GM21786 (cell line): Measurements from ENCODE around the gene DHRS12.

Source experiments
- ATAC-seq: cut with Tn5 transposase; IDR thresholded peaks from one replicate; pipeline ENCODE4 v1.9.1; 2021; ENCODE audit not compliant: unreplicated experiment

The DHRS12 gene

DNA sequence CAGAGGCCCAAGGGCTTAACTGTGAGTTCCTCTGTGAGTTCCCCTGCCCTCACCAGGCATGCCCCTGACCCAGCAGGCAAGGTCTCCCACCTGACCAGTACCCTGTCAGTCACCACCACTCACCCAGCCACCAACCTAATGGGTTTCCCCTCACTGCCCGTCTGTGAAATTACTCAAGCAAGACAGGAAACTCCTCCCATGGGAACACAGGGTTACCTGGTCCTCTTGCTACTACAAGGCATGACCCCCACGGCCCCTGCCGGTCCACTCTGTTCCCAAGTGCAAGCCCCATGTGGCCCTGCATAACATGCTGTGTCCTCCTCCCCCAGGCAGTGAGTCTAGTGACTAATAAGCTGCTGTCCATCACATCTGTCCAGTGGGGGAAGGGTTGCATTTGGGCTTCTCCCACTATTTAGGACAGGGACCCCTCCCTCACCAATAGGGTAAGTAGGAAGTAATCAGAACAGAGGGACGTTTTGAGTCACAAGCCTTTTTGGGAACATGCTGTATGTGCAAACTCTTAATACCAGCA lies 8.0 kb upstream of the DHRS12 start:
- ATAC-seq: peak; percentile 45

GRCh38 chr13:51811046-51811445 lies 7.1 kb upstream of the DHRS12 start:
- no peak for ATAC-seq

- no peak for ATAC-seq
Measured at GRCh38 chr13:51808811-51809210, 4.8 kb upstream of the DHRS12 start.

- ATAC-seq: no peak
Measured at GRCh38 chr13:51807041-51807440, 3.1 kb upstream of the DHRS12 start.

DNA sequence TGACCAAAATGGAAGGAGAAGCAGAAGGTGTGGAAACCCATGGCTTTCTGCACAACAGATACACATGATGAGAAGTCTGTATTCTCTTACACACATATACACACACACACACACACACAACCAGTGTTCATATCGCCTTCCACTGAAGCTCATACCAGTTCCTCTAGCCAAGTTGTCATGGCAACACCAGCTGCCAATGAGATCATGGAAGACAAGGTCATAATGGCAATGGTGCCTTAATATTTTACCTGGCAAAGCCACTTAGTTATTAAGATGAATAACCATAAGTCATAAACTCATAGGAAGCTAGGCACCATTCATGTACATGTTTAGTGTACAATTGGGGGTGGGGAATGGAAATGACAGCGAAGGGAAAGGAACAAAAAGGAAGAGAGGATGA lies 2.6 kb upstream of the DHRS12 start:
- no peak for ATAC-seq

DNA sequence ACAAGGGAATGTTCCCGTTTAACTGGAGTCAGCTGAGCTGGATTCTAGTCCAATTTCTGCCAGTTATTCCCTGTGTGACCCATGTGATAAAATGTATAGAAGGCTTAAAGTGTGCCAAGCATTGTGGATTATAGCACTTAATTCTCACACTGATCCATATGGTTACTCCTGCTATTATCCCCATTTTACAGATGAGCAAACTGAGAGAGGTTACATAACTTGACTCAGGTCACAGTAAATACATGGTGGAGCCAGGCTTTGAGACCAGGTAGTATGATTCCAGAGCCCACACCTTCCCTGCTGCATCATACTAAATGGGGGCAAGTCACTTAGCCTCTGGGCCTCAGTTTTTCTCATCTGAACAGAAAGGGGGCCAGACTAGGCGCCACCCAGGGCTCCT lies 2.0 kb upstream of the DHRS12 start:
- ATAC-seq: no peak

DNA sequence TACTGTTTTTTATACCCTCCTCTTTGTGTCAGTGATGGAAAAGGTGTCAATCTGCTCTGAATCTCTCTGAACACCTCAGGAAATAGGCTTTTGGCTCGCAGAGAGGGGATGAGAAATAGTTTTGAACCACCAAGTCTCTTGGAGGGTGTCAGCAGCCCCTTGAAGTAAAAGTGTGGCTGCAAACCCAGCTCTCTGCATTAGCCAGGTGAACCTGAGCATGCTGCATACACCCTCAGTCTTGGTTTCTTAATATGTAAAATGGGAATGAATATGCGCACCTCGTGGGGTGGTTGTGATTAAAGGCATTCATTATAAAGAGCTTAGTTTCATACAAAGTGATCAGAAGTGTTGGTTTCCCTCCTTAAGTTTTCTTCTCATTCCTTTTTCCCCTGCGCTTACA lies 1.4 kb upstream of the DHRS12 start:
- no peak for ATAC-seq

GRCh38 chr13:51804295-51805172 lies 571 bp upstream of the DHRS12 start:
- no peak for ATAC-seq

- no peak for ATAC-seq
Measured at GRCh38 chr13:51802631-51803418, 1.1 kb downstream of the DHRS12 start.

- ATAC-seq: no peak
Measured at GRCh38 chr13:51801631-51802099, 2.3 kb downstream of the DHRS12 start.

DNA sequence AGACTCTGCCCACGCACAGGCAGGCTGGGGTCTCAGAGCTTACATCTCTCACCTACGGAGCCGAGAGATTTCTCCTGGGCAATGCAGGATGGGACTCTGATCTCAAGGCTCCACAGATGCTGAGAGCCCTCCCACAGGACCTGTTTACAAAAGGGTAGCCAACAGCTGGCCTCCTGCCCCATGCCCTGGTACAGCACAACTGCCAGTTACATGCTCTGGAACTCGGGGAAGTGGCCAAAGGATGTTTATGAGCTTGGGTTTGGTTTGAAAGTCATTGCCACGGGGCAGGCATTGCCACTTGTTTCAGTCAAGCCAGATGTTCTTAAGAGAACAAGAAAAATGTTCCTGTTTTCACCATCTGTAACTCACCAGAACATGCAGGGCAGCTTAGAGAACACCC lies 3.5 kb downstream of the DHRS12 start:
- no peak for ATAC-seq

DNA sequence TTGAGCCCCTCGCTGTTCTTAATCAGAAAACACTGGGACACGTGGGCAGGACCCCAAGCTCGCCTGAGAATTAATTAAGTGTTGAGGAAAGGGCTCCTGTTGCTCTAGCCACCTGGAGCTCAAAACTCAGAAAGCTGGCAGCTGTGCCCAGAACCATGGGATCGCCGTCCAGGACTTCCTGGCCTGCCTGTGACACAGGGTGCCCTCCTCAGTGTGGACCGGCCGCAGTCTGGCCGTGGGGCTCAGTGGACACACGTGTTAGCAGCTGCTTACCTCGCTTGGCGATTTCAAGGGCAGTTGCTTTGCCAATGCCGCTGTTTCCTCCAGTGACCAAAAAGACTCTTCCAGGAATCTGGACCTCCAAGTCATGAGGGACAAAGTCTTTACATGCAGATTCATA lies 4.7 kb downstream of the DHRS12 start:
- no peak for ATAC-seq

DNA sequence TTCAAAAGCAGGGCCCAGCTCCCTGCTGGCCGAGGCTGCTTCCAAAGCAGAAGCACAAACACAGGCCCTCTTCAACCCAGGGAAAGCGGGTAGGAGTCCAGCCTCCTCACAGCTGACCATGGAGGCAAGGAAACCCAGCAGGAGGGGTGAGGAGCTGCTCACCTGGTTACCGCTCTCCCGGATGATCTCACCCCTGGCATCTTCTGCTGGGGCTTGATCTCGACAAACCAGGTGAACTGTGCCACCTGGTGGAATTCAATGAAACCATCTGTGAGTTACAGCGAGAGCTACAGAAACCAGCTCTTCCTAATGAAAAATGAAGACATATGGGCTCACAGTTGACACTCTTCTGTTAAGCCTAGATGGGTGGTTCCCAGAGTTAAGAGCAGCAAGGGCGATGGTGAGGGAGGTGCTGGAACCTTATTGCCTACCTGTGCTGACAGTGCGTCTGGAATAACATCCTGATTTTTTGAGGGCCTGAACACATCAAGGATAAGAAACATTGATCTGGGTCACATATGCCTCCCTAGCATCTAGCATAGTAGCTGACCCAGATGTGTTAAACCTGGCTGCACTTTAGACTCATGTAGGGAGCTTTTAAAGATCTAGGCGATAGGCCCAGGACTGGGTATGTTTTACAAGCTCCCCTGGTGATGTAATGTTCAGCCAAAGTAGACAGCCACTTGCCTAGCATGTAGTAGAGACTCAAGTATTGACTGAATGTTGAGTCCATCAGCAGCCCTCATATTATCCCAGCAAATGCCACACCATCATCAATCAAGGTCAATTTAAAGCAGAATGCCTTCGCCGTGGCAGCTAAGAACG lies 6.1 kb downstream of the DHRS12 start:
- peak; percentile 37 for ATAC-seq

GRCh38 chr13:51796546-51796945 lies 7.4 kb downstream of the DHRS12 start:
- no peak for ATAC-seq

GRCh38 chr13:51795419-51795818 lies 8.5 kb downstream of the DHRS12 start:
- ATAC-seq: no peak

DNA sequence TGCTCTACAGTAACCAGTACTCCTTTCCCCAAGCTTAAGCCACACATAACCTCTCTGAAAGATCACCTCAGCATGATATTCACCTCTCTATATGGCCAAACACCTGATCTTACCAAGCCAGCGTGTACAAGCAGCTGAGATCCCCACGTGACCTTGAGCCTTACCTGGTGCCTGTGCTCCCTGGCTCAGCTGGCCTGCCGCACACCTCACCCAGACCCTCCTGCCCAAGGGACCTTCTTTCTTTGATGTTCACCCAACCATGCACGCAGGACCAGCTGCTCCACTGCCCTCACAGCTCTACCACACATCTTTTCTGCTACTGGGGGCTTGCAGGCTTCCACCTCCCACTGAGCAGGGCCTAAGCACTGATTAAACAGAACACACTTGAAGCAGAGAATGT lies 9.0 kb downstream of the DHRS12 start:
- ATAC-seq: no peak

DNA sequence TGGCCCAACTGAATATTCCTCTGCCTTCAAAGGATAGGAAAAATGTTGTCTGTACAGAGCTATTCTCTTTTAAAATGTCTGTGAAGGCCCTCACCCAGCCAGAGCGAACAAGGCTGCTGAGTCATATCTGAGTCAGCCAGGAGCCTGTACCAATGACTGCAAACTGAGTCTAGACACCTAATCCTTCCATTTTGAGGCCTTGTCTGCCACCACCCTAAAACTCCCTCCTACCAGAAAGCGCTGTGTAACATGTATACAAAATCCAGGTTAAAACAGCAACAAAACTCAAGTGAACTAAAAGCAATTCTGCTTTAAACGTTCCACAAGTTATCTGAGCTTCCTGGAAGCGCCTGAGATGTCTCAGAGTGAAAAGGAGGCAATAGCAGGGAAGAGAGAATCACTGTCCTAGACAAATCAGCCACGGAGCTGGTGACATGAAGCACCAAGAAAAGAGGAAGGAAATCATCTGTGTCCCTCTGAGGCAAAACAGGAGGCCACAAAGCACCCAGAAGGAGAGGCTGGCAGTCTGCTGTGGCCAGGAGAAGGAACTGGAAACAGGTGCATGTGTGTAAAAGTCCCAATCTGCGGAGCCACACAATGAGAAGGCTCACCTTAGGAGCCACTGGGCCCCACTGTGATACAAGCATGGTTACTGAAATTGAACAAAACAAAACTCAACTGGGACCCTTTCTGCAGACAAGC lies 10.2 kb downstream of the DHRS12 start:
- peak; percentile 65 for ATAC-seq

GRCh38 chr13:51786425-51787265 lies 17.3 kb downstream of the DHRS12 start:
- no peak for ATAC-seq

- ATAC-seq: no peak
Measured at GRCh38 chr13:51785712-51786424, 18.1 kb downstream of the DHRS12 start.
